SK-N-SH treated with all-trans-retinoic acid at 6 μM for 48 hours (cell line): ENCODE measurements around the gene GLIS1.

Source experiments
- ARNTL ChIP-seq: fragments of 450-650 bp; formaldehyde crosslinking; IDR thresholded peaks from 2 replicates; pipeline ENCODE4 v1.5.0; 2020; ENCODE audit warnings: low read depth, mild to moderate bottlenecking, moderate library complexity, borderline replicate concordance
- BACH2 ChIP-seq: fragments of 250-450 bp; sonication (Bioruptor Pico); IDR thresholded peaks from 2 replicates; pipeline ENCODE4 v1.9.0; 2021; ENCODE audit warnings: mild to moderate bottlenecking, borderline replicate concordance
- RARB ChIP-seq: fragments of 250-450 bp; sonication (Bioruptor Pico); IDR thresholded peaks from 2 replicates; pipeline ENCODE4 v1.8.0; 2021; ENCODE audit warnings: mild to moderate bottlenecking, moderate library complexity
- ZC3H10 ChIP-seq: fragments of 250-450 bp; sonication (Bioruptor Pico); IDR thresholded peaks from 2 replicates; pipeline ENCODE4 v1.5.1; 2021; ENCODE audit warnings: mild to moderate bottlenecking, moderate library complexity
- ZFP3 ChIP-seq: fragments of 250-450 bp; sonication (Bioruptor Pico); IDR thresholded peaks from 2 replicates; pipeline ENCODE4 v1.5.0; 2020; ENCODE audit warnings: mild to moderate bottlenecking, moderate library complexity
- ZFP30 ChIP-seq: fragments of 450-650 bp; formaldehyde crosslinking; IDR thresholded peaks from 2 replicates; pipeline ENCODE4 v1.5.0; 2022; ENCODE audit warnings: mild to moderate bottlenecking, moderate library complexity
- ZNF8 ChIP-seq: fragments of 450-650 bp; formaldehyde crosslinking; IDR thresholded peaks from 2 replicates; pipeline ENCODE4 v1.5.0; 2020; ENCODE audit warnings: mild to moderate bottlenecking, moderate library complexity
- TF ChIP-seq, protein P1 (sequence below): fragments of 250-450 bp; sonication (Bioruptor Pico); IDR thresholded peaks from 2 replicates; pipeline ENCODE4 v1.8.0; 2020; ENCODE audit warnings: mild to moderate bottlenecking, moderate library complexity, borderline replicate concordance
- TF ChIP-seq, protein P2 (sequence below): fragments of 250-450 bp; sonication (Bioruptor Pico); IDR thresholded peaks from 2 replicates; pipeline ENCODE4 v1.5.1; 2020; ENCODE audit warnings: low read depth, mild to moderate bottlenecking, moderate library complexity

- TF ChIP-seq, protein P1, sequence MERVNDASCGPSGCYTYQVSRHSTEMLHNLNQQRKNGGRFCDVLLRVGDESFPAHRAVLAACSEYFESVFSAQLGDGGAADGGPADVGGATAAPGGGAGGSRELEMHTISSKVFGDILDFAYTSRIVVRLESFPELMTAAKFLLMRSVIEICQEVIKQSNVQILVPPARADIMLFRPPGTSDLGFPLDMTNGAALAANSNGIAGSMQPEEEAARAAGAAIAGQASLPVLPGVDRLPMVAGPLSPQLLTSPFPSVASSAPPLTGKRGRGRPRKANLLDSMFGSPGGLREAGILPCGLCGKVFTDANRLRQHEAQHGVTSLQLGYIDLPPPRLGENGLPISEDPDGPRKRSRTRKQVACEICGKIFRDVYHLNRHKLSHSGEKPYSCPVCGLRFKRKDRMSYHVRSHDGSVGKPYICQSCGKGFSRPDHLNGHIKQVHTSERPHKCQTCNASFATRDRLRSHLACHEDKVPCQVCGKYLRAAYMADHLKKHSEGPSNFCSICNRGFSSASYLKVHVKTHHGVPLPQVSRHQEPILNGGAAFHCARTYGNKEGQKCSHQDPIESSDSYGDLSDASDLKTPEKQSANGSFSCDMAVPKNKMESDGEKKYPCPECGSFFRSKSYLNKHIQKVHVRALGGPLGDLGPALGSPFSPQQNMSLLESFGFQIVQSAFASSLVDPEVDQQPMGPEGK (CRISPR knock-in tag) = no peak
- TF ChIP-seq, protein P2, sequence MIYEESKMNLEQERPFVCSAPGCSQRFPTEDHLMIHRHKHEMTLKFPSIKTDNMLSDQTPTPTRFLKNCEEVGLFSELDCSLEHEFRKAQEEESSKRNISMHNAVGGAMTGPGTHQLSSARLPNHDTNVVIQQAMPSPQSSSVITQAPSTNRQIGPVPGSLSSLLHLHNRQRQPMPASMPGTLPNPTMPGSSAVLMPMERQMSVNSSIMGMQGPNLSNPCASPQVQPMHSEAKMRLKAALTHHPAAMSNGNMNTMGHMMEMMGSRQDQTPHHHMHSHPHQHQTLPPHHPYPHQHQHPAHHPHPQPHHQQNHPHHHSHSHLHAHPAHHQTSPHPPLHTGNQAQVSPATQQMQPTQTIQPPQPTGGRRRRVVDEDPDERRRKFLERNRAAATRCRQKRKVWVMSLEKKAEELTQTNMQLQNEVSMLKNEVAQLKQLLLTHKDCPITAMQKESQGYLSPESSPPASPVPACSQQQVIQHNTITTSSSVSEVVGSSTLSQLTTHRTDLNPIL (CRISPR knock-in tag) = no peak
- TF ChIP-seq ARNTL (CRISPR knock-in tag) (no peak), ZFP3 (CRISPR knock-in tag) (no peak), ZFP30 (CRISPR knock-in tag) (no peak), BACH2 (no peak), RARB (no peak), ZNF8 (CRISPR knock-in tag) (no peak), ZC3H10 (no peak)
Measured at GRCh38 chr1:53651356-53651755, 87.6 kb downstream of the GLIS1 start.
